22Rv1 (cell line): ENCODE measurements around the gene KIF26A.

Experiments
- H3K27ac ChIP-seq: fragments of 450-650 bp; 2 replicates; pipeline ENCODE4 v1.5.1; 2017
- ZFX ChIP-seq: fragments of 450-650 bp; IDR thresholded peaks from 2 replicates; pipeline ENCODE4 v1.6.1; 2017; ENCODE audit warnings: antibody characterized with exemption, borderline replicate concordance
- TF ChIP-seq, protein P1 (sequence below): fragments of 450-650 bp; IDR thresholded peaks from 2 replicates; pipeline ENCODE4 v1.5.1; 2017; ENCODE audit warnings: mild to moderate bottlenecking

KIF26A gene

DNA sequence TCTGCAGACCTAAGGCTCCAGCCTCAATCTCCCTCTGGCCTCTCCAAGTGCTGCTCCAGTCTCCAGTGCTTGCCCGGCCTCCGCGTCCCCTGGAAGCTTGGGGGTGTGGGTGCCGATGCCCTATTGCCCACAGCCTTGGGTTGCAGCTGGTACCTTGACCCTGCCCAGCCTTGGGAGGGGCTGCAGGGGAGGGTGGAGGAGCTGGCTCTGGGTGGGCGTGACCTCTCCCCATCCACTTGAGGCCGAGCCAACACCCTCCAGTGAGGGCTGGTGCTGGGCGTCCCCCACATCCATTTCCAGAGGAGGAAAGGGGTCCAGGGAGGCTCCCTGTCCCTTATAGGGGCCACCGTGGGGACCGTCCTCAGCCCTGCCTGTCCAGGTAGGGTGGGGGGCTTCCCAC is 24.1 kb downstream of the KIF26A start:
- no peak for TF ChIP-seq ZFX
- TF ChIP-seq, protein P1, sequence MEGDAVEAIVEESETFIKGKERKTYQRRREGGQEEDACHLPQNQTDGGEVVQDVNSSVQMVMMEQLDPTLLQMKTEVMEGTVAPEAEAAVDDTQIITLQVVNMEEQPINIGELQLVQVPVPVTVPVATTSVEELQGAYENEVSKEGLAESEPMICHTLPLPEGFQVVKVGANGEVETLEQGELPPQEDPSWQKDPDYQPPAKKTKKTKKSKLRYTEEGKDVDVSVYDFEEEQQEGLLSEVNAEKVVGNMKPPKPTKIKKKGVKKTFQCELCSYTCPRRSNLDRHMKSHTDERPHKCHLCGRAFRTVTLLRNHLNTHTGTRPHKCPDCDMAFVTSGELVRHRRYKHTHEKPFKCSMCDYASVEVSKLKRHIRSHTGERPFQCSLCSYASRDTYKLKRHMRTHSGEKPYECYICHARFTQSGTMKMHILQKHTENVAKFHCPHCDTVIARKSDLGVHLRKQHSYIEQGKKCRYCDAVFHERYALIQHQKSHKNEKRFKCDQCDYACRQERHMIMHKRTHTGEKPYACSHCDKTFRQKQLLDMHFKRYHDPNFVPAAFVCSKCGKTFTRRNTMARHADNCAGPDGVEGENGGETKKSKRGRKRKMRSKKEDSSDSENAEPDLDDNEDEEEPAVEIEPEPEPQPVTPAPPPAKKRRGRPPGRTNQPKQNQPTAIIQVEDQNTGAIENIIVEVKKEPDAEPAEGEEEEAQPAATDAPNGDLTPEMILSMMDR, result no peak
- no peak overlapping the region for H3K27ac ChIP-seq

DNA sequence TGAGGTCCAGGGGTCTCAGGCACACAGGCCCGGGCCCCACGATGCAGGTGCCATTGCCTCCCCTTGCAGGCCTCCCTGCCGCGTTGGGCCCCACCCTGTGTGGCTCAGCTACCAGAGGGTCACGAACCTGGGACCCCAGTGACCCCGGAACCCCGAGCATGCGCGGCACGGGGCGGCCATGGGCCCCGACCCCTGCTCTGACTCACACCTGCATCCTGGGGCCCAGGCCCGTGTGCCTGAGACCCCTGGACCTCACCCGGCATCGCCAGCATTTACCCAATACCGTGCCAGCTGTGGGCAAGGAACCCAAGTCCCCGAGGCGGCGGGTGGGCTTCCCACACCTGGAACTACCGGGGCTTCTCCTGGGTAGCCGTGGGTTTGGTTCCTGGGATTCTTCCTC is 25.2 kb downstream of the KIF26A start:
- H3K27ac ChIP-seq, result no peak overlapping the region
- no peak for TF ChIP-seq ZFX
- TF ChIP-seq, protein P1, result no peak

DNA sequence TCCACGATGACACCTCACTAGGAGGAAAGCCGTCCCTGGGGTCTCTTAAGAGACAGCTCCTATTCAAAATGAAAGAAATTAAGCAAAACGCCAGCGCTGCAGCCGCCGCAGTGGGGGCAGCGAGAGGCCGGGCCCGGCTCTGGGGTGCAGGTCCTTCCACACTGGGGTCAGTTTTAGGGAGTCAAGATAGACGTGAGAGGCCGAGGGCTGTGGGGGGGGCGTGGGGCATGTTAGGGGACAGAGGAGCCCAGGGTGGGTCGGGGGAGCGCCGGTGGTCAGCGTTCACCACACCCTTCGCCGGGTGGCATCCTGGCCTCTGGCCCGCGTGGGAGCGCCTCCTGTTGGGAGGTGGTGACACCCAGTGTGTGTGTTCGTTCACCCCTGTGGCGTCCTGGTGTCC is 25.7 kb downstream of the KIF26A start:
- no peak for TF ChIP-seq ZFX
- TF ChIP-seq, protein P1, result no peak
- no peak overlapping the region for H3K27ac ChIP-seq

DNA sequence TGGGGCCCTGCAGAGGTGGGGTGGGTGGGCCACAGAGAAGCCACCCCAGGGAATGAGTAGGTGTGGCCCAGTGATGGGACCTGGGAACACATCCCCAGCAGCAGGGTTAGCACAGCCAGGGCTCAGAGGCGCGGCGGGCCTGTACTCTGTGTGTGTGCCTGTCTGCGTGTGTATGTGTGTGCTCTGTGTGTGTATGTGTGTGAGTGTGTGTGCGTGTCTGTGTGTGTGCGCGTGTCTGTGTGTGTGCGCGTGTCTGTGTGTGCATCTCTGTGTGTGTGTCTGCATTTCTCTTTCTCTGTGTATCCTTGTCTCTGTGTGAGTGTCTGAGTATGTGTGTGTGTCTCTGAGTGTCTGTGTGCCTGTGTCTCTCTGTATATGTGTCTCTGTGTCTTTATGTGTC is 26.1 kb downstream of the KIF26A start:
- TF ChIP-seq ZFX, result no peak
- TF ChIP-seq, protein P1, result no peak
- no peak overlapping the region for H3K27ac ChIP-seq

DNA sequence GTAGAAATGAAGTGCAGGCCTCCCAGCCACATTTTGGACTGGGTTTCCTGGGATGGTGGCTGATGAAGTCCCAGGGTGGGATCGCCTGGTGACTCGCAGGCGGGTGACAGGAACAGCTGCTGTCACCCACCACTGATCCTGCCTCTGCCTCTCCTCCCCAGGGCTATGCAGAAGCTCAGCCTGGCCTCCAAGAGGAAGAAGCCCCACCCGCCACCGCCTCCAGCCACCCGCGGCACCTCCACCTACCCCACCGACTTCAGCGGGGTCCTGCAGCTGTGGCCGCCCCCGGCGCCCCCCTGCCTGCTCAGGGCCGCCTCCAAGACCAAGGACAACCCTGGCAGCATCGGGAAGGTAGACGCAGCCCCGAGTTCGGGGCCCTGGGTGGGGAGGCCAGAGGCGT is 28.3 kb downstream of the KIF26A start:
- TF ChIP-seq, protein P1, result no peak
- no peak for TF ChIP-seq ZFX
- no peak overlapping the region for H3K27ac ChIP-seq

DNA sequence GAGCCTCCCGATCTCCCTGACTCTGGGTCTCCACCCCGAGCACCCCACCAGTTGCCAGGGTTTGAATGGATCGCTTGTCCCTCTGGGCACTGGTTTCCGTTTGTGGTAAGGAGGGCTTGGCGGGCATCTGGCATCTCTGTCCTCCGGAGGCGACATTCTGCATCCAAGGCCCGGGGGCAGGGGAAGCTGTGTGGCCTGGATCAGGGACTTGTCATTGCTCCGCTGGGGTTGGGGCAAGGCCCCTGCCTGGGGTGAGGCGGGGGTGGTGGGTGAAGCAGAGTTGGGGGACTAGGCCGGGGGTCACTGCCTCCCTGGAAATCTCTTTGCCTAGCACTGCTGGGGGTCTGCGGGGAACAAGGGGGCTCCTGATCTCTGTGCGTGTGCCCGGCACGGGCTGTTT is 30.2 kb downstream of the KIF26A start:
- no peak overlapping the region for H3K27ac ChIP-seq
- TF ChIP-seq, protein P1, result no peak
- no peak for TF ChIP-seq ZFX

DNA sequence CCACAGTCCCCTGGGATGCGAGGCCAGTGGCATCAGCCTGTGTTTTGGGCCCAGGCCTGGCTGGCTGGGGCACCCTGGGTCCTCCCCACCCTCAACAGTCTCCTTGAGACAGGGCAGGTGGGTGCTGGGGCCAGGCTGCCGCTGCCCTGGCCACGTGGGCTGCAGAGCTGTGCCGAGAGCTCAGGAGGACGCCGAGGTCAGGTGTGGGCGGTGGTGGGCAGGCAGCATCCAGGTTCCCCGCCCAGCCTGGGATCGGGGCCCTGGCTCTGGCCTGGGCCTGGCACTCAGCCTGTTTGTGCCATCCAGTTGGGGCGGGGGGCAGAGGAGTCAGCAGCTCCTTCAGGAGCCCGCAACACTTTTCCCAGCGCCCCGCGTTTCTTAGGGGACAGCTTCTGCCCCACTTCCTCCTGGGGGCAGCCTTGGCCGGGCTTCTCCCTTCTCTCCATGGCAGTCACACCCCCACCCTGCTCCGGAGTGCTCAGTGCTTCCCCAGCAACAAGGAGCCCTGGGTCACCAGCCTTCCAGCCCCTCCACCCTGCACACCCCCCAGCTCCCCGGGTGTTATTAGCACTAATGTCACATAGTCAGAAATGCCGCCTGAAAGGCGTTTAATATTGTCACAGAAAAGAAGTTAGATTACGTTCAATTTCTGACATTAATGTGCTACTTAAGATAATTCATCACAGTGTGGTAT is 30.8 kb downstream of the KIF26A start:
- H3K27ac ChIP-seq, result no peak overlapping the region
- no peak for TF ChIP-seq ZFX
- TF ChIP-seq, protein P1, result no peak
